ENCODE data around the gene PFN4. TPM values are rescaled to one million over a fixed set of nuclear protein-coding genes. Genes with fewer than 3 reads are reported as not detected.

The PFN4 gene
- 1.2 to 1.6 TPM (median 1.3 TPM) in 3 replicates for total RNA-seq

GRCh38 chr2:24123195-24123921 is at the start of gene PFN4, which contains the start of gene FAM228B:
PFN4 (minus strand) TSS chr2:24123334; CDS start chr2:24122535, 799 bp downstream.
FAM228B (plus strand) TSS chr2:24123469; CDS start chr2:24124362, 893 bp downstream.
- peak; percentile 69 to 85 for DNase-seq (ENCODE audit: low spot score in 2 of 2, unreplicated experiment in 2 of 2)
- peak within 1 kb of the TSS; percentile 78 for H3K4me3 Mint-ChIP-seq

DNA sequence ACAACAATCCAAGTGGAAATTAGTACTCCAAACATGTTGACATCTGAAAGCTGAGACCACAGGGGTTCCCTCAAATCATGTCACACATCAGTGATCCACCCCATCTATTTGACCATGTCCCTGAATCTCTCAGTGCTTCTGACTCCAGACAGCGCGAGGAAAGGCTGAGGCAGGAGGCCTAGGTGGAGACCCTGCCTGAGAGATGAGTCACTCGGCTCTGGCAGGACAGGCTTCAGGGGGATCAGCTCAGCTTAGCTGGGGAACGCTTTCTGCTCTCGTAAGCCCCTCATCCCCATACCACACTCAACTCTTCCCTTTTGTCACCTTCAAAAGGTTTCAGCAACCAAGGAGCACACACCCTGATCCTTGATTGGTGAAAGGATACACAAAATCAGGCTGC is 45.9 kb upstream of the PFN4 start:
- no peak overlapping the region for H3K4me3 Mint-ChIP-seq
- no peak for DNase-seq (ENCODE audit: low spot score in 2 of 2, unreplicated experiment in 2 of 2)

More at GRCh38 chr2:24123195-24123921, at the start of gene PFN4, which contains the start of gene FAM228B:
- Mint-ChIP-seq H3K9me3 (peaks cover 3% of the 10 kb centered on the region), H3K36me3 (peaks cover 14% of the 10 kb centered on the region), H3K27ac (peak within 1 kb of the TSS; percentile 98), H3K27me3 (ENCODE audit: low read depth) (no peaks in the 10 kb centered on the region), H3K4me1 (peaks cover 26% of the 10 kb centered on the region)
- no peak for TF ChIP-seq CTCF (IDR thresholded peaks at IDR 0.05; ENCODE audit: unreplicated experiment)

DNA sequence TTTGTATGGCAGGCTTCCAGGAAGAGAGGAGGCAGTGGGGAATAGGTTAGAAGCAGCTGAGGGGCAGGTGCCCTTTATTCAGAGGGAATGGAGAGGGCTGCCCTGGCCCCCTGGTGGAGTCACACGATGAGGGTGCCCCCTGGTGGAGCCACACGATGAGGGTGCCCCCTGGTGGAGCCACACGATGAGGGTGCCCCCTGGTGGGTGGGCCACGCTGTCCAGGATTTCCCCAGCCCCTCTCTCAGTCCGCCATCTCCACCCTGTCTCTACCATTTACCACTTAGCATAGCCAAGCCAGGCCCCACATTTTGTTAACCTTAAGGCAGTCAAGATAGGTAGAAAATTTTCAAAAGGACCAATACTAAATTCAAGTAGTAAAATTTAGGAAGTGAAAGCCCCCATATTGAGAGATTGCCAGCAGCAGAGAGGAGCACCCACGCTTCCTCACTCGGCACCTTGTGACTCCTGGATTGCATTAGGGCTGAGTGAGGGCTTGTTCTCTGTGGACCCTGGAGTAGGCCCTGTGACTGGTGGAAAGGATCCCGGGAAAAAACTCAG is 41.4 kb upstream of the PFN4 start:
- DNase-seq (ENCODE audit: low spot score in 2 of 2, unreplicated experiment in 2 of 2) = no peak
- Mint-ChIP-seq H3K4me3 (no peak overlapping the region), H3K9me3 (peaks cover 16% of the 10 kb centered on the region), H3K36me3 (peaks cover 31% of the 10 kb centered on the region), H3K27me3 (ENCODE audit: low read depth) (no peaks in the 10 kb centered on the region), H3K4me1 (no peaks in the 10 kb centered on the region), H3K27ac (no peak overlapping the region)
- TF ChIP-seq CTCF (IDR thresholded peaks at IDR 0.05; ENCODE audit: unreplicated experiment) = peak; percentile 23

More for the DNA sequence above, 45.9 kb upstream of the PFN4 start:
- Mint-ChIP-seq H3K36me3 (peaks cover 3% of the 10 kb centered on the region), H3K9me3 (peaks cover 9% of the 10 kb centered on the region), H3K27me3 (ENCODE audit: low read depth) (no peaks in the 10 kb centered on the region), H3K27ac (no peak overlapping the region), H3K4me1 (no peaks in the 10 kb centered on the region)
- TF ChIP-seq CTCF (IDR thresholded peaks at IDR 0.05; ENCODE audit: unreplicated experiment) = no peak

DNA sequence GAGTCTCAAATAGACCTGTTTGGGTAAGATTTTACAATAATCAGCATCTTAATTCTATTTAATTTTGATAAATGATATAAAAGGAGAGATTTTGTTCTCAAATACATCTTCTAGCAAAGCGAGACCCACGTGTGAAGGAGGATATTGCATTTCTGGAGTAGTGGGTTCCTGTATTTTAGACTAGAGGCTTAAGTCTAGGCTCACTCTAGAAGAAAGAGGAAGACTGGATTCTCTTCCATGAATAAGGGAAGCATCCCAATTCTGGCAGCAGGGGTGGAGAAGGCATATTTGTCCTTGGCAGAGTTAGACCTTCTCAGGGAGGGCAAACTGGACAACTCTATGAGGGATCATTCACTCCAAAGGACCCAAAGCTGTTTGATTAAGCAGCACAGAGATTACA is 40.5 kb upstream of the PFN4 start:
- H3K36me3 Mint-ChIP-seq = peaks cover 37% of the 10 kb centered on the region
- no peak for TF ChIP-seq CTCF (IDR thresholded peaks at IDR 0.05; ENCODE audit: unreplicated experiment)
- no peak for DNase-seq (ENCODE audit: low spot score in 2 of 2, unreplicated experiment in 2 of 2)
- H3K4me1 Mint-ChIP-seq = no peaks in the 10 kb centered on the region
- H3K9me3 Mint-ChIP-seq = peaks cover 22% of the 10 kb centered on the region
- no peak overlapping the region for H3K4me3 Mint-ChIP-seq
- H3K27ac Mint-ChIP-seq = no peak overlapping the region
- H3K27me3 Mint-ChIP-seq (ENCODE audit: low read depth) = no peaks in the 10 kb centered on the region

- H3K4me1 Mint-ChIP-seq = no peaks in the 10 kb centered on the region
Observed at GRCh38 chr2:24163186-24163585, 40.1 kb upstream of the PFN4 start.

More at GRCh38 chr2:24163186-24163585, 40.1 kb upstream of the PFN4 start:
- Mint-ChIP-seq H3K27me3 (ENCODE audit: low read depth) (no peaks in the 10 kb centered on the region), H3K27ac (no peak overlapping the region), H3K9me3 (peaks cover 22% of the 10 kb centered on the region), H3K36me3 (peaks cover 41% of the 10 kb centered on the region), H3K4me3 (no peak overlapping the region)
- TF ChIP-seq CTCF (IDR thresholded peaks at IDR 0.05; ENCODE audit: unreplicated experiment) = no peak
- no peak for DNase-seq (ENCODE audit: low spot score in 2 of 2, unreplicated experiment in 2 of 2)
